Measurements from ENCODE around the gene MMP1.

MMP1 gene

GRCh38 chr11:102798012-102798746, at the start of gene MMP1:
Gene MMP1, minus strand, starts transcription at chr11:102798160. Its CDS starts 68 bp downstream, at chr11:102798092.
- Histone ChIP-seq H3K9me3 (ENCODE audit: low read length) (no peaks in the 10 kb centered on the region), H3K4me1 (ENCODE audit: insufficient read depth, low read length) (no peaks in the 10 kb centered on the region), H3K4me3 (ENCODE audit: low read length) (no peak within 1 kb of the TSS), H3K27me3 (ENCODE audit: insufficient read depth, low read length) (no peaks in the 10 kb centered on the region), H3K36me3 (ENCODE audit: insufficient read depth, low read length) (no peaks in the 10 kb centered on the region), H2AFZ (ENCODE audit: low read depth, low read length) (no peak within 1 kb of the TSS)

- H3K4me3 ChIP-seq (ENCODE audit: low read length): no peak overlapping the region
- no peaks in the 10 kb centered on the region for H3K27me3 ChIP-seq (ENCODE audit: insufficient read depth, low read length)
- H3K9me3 ChIP-seq (ENCODE audit: low read length): no peaks in the 10 kb centered on the region
- no peaks in the 10 kb centered on the region for H3K36me3 ChIP-seq (ENCODE audit: insufficient read depth, low read length)
- H2AFZ ChIP-seq (ENCODE audit: low read depth, low read length): no peak overlapping the region
- no peaks in the 10 kb centered on the region for H3K4me1 ChIP-seq (ENCODE audit: insufficient read depth, low read length)
Observed at GRCh38 chr11:102846292-102846691, 48.3 kb upstream of the MMP1 start.

- Histone ChIP-seq H3K4me3 (ENCODE audit: low read length) (no peak within 1 kb of the TSS), H3K27me3 (ENCODE audit: insufficient read depth, low read length) (no peaks in the 10 kb centered on the region), H2AFZ (ENCODE audit: low read depth, low read length) (no peak within 1 kb of the TSS), H3K9me3 (ENCODE audit: low read length) (no peaks in the 10 kb centered on the region), H3K36me3 (ENCODE audit: insufficient read depth, low read length) (no peaks in the 10 kb centered on the region), H3K4me1 (ENCODE audit: insufficient read depth, low read length) (no peaks in the 10 kb centered on the region)
Observed at GRCh38 chr11:102843489-102843888, 45.5 kb upstream of the MMP1 start, which contains the start of gene MMP3. Gene MMP3, minus strand, starts transcription at chr11:102843609. Its CDS starts 63 bp downstream, at chr11:102843546.

- Histone ChIP-seq H3K36me3 (ENCODE audit: insufficient read depth, low read length) (no peaks in the 10 kb centered on the region), H3K4me3 (ENCODE audit: low read length) (no peak overlapping the region), H3K9me3 (ENCODE audit: low read length) (no peaks in the 10 kb centered on the region), H3K27me3 (ENCODE audit: insufficient read depth, low read length) (no peaks in the 10 kb centered on the region), H3K4me1 (ENCODE audit: insufficient read depth, low read length) (no peaks in the 10 kb centered on the region), H2AFZ (ENCODE audit: low read depth, low read length) (no peak overlapping the region)
Observed at GRCh38 chr11:102842930-102843329, 45.0 kb upstream of the MMP1 start.

- no peaks in the 10 kb centered on the region for H3K36me3 ChIP-seq (ENCODE audit: insufficient read depth, low read length)
- no peak overlapping the region for H2AFZ ChIP-seq (ENCODE audit: low read depth, low read length)
- no peaks in the 10 kb centered on the region for H3K4me1 ChIP-seq (ENCODE audit: insufficient read depth, low read length)
- no peaks in the 10 kb centered on the region for H3K27me3 ChIP-seq (ENCODE audit: insufficient read depth, low read length)
- no peak overlapping the region for H3K4me3 ChIP-seq (ENCODE audit: low read length)
- H3K9me3 ChIP-seq (ENCODE audit: low read length): no peaks in the 10 kb centered on the region
Observed at GRCh38 chr11:102840018-102840417, 42.1 kb upstream of the MMP1 start.

- H3K4me1 ChIP-seq (ENCODE audit: insufficient read depth, low read length): no peaks in the 10 kb centered on the region
- H3K36me3 ChIP-seq (ENCODE audit: insufficient read depth, low read length): no peaks in the 10 kb centered on the region
- H3K27me3 ChIP-seq (ENCODE audit: insufficient read depth, low read length): no peaks in the 10 kb centered on the region
- H3K9me3 ChIP-seq (ENCODE audit: low read length): no peaks in the 10 kb centered on the region
- no peak overlapping the region for H3K4me3 ChIP-seq (ENCODE audit: low read length)
- H2AFZ ChIP-seq (ENCODE audit: low read depth, low read length): no peak overlapping the region
Observed at GRCh38 chr11:102837646-102838045, 39.7 kb upstream of the MMP1 start.

GRCh38 chr11:102837156-102837555, 39.2 kb upstream of the MMP1 start:
- Histone ChIP-seq H3K4me1 (ENCODE audit: insufficient read depth, low read length) (no peaks in the 10 kb centered on the region), H2AFZ (ENCODE audit: low read depth, low read length) (no peak overlapping the region)

GRCh38 chr11:102836290-102836875, 38.4 kb upstream of the MMP1 start:
- Histone ChIP-seq H2AFZ (ENCODE audit: low read depth, low read length) (no peak overlapping the region), H3K4me3 (ENCODE audit: low read length) (no peak overlapping the region), H3K27me3 (ENCODE audit: insufficient read depth, low read length) (no peaks in the 10 kb centered on the region), H3K4me1 (ENCODE audit: insufficient read depth, low read length) (no peaks in the 10 kb centered on the region), H3K36me3 (ENCODE audit: insufficient read depth, low read length) (no peaks in the 10 kb centered on the region), H3K9me3 (ENCODE audit: low read length) (no peaks in the 10 kb centered on the region)

More at GRCh38 chr11:102837156-102837555, 39.2 kb upstream of the MMP1 start:
- Histone ChIP-seq H3K4me3 (ENCODE audit: low read length) (no peak overlapping the region), H3K27me3 (ENCODE audit: insufficient read depth, low read length) (no peaks in the 10 kb centered on the region), H3K9me3 (ENCODE audit: low read length) (no peaks in the 10 kb centered on the region), H3K36me3 (ENCODE audit: insufficient read depth, low read length) (no peaks in the 10 kb centered on the region)

GRCh38 chr11:102833731-102834130, 35.8 kb upstream of the MMP1 start:
- H3K4me3 ChIP-seq (ENCODE audit: low read length): no peak overlapping the region
- H3K9me3 ChIP-seq (ENCODE audit: low read length): no peaks in the 10 kb centered on the region
- no peak overlapping the region for H2AFZ ChIP-seq (ENCODE audit: low read depth, low read length)
- no peaks in the 10 kb centered on the region for H3K36me3 ChIP-seq (ENCODE audit: insufficient read depth, low read length)
- no peaks in the 10 kb centered on the region for H3K27me3 ChIP-seq (ENCODE audit: insufficient read depth, low read length)
- H3K4me1 ChIP-seq (ENCODE audit: insufficient read depth, low read length): no peaks in the 10 kb centered on the region

- Histone ChIP-seq H3K27me3 (ENCODE audit: insufficient read depth, low read length) (no peaks in the 10 kb centered on the region), H3K4me1 (ENCODE audit: insufficient read depth, low read length) (no peaks in the 10 kb centered on the region), H3K4me3 (ENCODE audit: low read length) (no peak overlapping the region)
Observed at GRCh38 chr11:102832612-102833011, 34.7 kb upstream of the MMP1 start.

GRCh38 chr11:102831489-102832440, 33.8 kb upstream of the MMP1 start:
- no peaks in the 10 kb centered on the region for H3K9me3 ChIP-seq (ENCODE audit: low read length)
- no peak overlapping the region for H3K4me3 ChIP-seq (ENCODE audit: low read length)
- no peaks in the 10 kb centered on the region for H3K4me1 ChIP-seq (ENCODE audit: insufficient read depth, low read length)
- H2AFZ ChIP-seq (ENCODE audit: low read depth, low read length): no peak overlapping the region
- H3K27me3 ChIP-seq (ENCODE audit: insufficient read depth, low read length): no peaks in the 10 kb centered on the region
- no peaks in the 10 kb centered on the region for H3K36me3 ChIP-seq (ENCODE audit: insufficient read depth, low read length)

More at GRCh38 chr11:102832612-102833011, 34.7 kb upstream of the MMP1 start:
- no peaks in the 10 kb centered on the region for H3K9me3 ChIP-seq (ENCODE audit: low read length)
- no peaks in the 10 kb centered on the region for H3K36me3 ChIP-seq (ENCODE audit: insufficient read depth, low read length)
- no peak overlapping the region for H2AFZ ChIP-seq (ENCODE audit: low read depth, low read length)

GRCh38 chr11:102831128-102831488, 33.1 kb upstream of the MMP1 start:
- no peak overlapping the region for H3K4me3 ChIP-seq (ENCODE audit: low read length)
- H3K36me3 ChIP-seq (ENCODE audit: insufficient read depth, low read length): no peaks in the 10 kb centered on the region
- no peaks in the 10 kb centered on the region for H3K9me3 ChIP-seq (ENCODE audit: low read length)
- H3K4me1 ChIP-seq (ENCODE audit: insufficient read depth, low read length): no peaks in the 10 kb centered on the region
- H3K27me3 ChIP-seq (ENCODE audit: insufficient read depth, low read length): no peaks in the 10 kb centered on the region
- no peak overlapping the region for H2AFZ ChIP-seq (ENCODE audit: low read depth, low read length)

All from neuron (in vitro differentiated cells).